Superior temporal gyrus (tissue), 1 donor: Measurements from ENCODE around the gene NBEA.
"Not testable (repeated sequence)": the region's sequence is repeated elsewhere in the genome, so short reads cannot be mapped to it uniquely, and the experiment has no call there.

Experiments used
- DNase-seq: peaks from one replicate; pipeline ENCODE4 v3.0.0-alpha.2; 2016; ENCODE audit errors: extremely low spot score

The NBEA gene

GRCh38 chr13:35646056-35646774 lies 704.1 kb downstream of the NBEA start:
- DNase-seq: no peak

- DNase-seq: no peak
Observed at GRCh38 chr13:35648201-35648600, 706.1 kb downstream of the NBEA start.

GRCh38 chr13:35649162-35649561 lies 707.1 kb downstream of the NBEA start:
- DNase-seq: no peak

DNA sequence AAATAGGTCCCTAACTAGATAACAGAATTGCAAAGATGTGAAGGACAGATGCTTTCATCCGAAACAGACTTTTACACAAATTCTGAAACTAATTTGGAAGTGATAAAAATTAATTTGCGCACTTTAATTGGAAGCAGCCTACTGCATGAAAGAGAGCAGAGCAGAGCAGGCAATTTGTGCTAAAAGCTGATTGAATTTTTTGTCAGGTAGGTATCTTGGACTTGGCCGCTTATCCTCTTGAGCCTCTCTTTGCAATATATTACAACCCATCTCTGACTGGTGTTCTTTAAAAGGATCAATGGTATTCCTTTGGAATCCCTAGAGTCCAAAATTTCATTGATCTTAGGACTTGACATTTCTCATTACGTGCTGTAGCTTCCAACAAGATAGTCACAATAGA lies 717.7 kb downstream of the NBEA start:
- no peak for DNase-seq

GRCh38 chr13:35664747-35665146 lies 722.7 kb downstream of the NBEA start:
- no peak for DNase-seq

DNA sequence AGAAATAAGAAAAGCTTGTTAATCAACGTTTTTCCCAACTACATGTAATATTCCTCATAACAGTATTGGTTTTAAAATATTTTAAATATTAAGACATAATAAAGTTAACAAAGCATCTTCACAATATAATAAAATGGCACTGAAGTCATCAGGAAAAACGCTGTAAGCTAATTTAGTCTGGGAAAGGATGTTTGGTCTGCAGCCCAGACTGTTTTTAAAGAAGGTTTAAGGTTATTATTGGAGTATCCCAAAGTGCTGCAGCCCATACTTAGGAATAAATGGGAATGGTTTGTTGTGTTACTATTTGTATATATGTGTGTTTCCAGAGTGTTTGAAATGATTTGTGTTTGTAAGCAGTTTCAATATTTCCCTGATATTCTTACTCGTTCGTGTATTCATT lies 727.3 kb downstream of the NBEA start:
- DNase-seq: no peak

DNA sequence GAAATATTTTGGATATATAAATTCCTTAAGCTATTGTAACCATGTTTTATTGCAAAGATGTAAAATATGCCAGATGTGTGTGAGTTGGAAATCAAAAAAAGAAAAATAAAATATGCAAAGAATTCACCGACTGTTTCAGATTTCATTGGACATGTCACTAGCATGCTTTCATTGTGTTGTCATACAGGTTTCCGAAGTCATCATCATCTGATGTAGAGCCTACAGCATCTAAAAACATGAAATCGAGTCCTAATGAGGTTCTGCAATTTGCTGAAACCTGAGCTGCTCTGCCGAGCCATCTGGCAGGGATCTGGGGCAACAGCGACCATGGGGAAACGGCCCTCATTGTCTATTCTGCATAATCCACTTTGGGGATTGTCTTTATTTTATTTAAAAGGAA lies 730.5 kb downstream of the NBEA start:
- no peak for DNase-seq

DNA sequence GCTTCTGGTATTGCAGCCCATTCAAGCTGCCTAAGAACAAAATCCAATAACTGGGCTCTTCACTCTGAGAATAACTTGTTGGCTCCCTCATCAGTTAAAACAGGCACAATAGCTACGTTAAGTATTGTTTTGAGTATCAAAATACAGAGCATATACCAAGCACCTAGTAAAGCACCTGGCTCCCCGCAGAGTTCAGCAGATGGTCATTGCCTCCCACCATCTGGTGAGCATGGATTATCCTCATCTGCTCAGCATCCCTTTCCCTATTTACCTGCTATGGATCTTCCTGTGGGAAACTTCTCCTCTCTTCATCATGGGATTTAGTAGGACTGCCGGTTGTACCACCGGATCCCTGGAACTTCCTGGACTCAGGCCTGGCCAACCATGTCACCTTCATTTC lies 733.6 kb downstream of the NBEA start:
- no peak for DNase-seq

DNA sequence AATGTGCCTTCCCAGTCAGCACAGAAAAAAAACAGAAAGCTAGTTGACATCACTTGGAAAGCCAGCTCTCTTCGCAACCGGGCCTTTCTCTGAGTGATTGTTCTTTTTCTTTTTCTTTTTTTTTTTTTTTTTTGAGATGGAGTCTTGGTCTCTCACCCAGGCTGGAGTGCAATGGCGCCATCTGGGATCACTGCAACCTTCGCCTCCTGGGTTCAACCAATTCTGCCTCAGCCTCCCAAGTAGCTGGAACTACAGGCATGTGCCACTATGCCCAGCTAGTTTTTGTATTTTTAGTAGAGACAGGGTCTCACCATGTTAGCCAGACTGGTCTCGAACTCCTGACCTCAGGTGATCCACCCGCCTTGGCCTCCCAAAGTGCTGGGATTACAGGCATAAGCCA lies 735.8 kb downstream of the NBEA start:
- DNase-seq: not testable (repeated sequence)

DNA sequence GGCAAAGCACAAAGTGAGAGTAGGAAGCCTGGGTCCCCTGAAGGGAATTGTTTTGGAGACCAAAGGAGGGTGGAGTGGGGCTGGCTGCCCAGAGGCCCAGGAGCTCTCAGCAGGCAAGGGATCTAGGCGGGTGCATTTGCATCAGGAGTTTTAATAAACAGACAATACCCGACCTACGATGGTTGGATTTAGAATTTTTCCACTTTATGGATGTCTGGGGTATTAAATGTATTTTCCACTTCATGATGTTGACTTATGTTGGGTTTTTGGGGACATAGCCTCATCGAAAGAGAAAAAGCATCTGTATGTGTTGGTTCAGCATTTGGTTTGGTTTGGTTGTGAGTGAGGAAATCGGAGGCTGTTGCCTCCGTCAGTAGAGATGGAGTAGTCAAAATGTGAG lies 739.6 kb downstream of the NBEA start:
- DNase-seq: no peak

- DNase-seq: no peak
Observed at GRCh38 chr13:35684432-35684831, 742.4 kb downstream of the NBEA start.

DNA sequence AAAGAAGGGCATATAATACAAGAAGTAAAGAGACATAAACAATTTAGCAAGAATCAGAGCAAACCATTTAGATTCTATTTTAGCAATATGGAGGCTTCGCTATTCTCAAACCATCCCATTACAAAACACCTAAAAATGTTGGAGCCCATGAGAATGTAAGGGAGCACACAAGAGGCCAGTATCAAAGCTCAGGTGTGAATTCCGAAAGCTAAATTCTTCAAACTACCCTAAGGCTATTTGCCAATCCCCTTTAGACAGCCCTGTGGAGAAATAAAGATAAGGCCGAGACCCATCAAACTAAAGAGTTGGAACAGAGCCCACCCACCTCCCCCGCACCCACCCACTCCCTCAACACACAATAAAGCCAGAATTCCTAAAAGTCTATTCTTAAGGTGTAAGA lies 745.3 kb downstream of the NBEA start:
- no peak for DNase-seq

DNA sequence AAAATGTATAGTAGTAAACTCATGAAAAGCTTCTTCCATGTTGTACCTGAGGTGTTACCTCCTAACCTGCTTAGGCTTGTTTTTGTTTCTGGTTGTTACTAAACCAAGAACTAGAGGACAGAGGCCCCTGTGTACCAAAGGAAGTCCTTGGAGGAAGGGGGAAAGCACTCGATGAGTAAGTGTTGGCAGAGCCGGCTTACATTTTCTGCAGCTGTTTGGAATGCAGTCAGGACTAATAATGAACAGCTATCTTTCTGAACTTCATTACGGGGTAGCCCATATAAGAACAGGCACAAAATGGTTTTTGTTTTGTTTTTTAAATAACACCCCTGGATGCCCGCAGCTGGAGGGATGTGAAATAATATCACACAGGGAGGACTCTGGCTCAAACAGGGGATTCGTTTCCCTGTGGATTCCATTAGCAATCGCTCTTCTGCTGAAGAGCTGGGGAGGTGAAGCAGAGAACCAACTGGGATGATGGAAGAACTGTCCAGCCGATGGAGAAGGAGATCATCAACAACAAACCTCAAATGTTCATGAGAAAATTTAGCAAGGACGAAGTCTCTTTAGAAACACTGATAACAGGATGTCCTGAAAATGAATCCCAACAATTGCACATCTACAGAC lies 748.6 kb downstream of the NBEA start:
- DNase-seq: no peak

DNA sequence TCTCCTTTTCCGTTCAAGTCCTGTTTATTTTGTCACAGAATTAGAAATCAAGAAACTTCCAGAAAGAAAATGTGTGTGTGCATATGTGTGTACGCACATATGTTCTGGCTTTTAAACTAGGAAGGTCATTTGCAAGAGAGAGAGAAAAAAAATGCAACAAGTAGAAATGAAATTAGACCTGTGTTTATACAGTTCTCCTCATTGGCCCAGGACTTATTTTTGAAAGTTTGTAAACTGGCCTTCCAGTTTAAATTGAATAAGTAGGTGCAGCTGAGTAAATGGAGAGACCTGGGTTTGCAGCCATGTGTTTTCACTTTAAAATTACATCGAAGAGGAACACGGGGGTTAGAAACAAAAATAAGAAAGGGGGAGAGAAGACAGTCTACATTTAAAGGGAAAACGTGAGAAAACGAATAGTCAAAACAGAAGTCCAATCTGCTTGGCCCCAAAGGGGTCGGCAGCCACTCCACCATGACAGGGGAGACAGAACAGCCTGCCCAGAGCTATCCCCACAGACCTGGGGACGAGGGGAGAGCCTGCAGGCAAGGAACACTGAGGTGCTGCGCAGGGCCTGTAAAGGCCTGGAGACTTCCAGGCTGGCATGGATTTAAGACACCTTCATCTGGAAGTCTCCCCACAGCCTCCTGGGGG lies 751.2 kb downstream of the NBEA start:
- no peak for DNase-seq

- DNase-seq: no peak
Observed at GRCh38 chr13:35694031-35694430, 752.0 kb downstream of the NBEA start.

- no peak for DNase-seq
Observed at GRCh38 chr13:35694549-35695447, 752.7 kb downstream of the NBEA start.

DNA sequence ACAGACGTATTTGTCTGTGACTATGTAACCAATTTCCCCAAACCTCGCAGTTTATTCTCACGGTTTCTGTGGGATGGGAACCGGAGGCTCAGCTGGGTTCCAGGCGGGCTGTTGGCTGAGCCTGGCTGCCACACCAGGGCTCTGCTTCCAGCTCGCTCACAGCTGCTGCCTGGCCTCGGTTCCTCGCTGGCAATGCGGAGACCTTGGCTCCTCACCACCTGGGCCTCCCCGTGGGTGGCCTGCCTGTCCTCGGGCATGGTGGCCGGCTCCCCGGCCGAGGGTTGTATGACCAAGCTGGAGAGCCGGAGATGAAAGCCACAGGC lies 753.3 kb downstream of the NBEA start:
- DNase-seq: no peak

DNA sequence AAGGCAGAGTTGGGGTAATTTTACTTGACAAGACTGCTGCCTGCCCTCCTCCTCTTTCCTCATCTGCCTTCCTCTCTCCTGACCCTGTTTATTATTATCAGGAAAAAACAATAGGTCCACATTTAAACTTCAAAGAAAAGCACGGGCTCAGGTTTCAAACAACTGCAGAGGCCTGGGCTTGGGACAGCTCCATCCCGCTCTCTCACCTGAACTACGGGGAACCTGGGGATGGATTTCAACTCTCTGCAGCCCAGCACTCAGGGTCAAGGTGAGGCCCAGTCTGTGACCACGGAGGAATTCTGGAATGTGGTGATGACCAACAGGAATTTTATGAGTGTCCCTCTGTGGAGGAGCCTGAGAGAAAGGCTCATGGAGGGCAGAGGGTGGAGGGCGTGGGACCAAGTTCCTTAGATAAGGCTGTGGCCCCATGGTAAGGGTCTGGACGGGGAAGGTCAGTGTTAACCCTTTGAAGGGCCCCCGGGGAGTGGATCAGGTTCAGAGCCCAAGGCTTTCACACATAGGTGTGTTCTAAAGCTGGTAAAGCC lies 755.2 kb downstream of the NBEA start:
- no peak for DNase-seq

- no peak for DNase-seq
Observed at GRCh38 chr13:35698911-35699576, 757.0 kb downstream of the NBEA start.

DNA sequence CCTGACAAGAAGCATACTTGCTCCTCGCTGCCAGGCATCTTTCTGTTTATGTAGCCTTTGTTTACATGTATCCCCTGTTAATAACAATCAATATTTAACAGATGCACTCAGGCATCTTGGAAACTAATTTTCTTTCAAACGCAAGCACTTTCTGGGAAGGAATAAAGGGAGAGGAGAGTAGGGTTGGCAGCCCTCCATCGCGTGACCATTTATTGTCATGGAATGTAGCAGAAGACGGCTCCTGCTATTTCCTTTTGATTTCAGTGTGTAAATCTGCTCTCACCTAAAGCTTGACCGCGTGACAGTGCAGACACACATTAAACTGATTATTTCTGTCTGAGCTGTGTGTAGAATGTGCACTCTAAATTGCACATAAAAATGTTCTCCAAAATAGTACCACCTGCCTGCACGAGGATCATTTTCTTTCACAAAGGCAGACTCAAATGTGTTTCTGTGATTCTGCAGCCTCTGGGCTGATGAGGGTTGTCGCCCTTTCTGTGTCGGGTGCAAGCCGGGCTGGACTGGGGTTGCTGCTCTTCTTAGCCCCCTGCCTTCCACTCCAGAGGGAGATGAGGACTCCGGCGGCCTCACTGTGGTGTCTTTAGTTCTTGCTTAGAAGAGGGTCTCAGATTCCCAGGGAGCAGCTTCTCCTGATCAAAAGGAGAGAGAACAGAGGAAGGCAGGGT lies 757.9 kb downstream of the NBEA start:
- DNase-seq: no peak

DNA sequence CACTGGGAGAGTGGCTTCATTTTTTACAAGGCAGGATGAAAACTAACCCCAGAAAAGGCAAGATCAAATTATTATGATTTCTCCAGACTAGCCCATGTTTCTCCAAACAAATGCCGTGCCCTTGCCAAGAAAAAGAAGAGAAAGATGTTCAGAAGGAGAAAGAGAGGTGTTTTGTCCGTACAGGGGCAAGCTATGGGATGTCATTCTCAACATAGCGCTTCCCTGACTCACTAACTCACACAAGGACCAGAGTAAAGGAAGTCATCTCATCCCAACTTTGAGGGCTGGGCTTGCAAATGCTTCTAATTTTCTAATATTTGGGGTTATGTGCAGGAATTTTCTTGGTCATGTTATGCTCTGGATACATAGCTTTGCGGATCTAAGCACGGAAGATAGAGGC lies 758.6 kb downstream of the NBEA start:
- no peak for DNase-seq
